Measurements from ENCODE around the gene NEK6.
A peak's percentile ranks its signal among the peaks of the same experiment; 100 is the strongest.

NEK6 gene

GRCh38 chr9:124279531-124280175 is 21.9 kb downstream of the NEK6 start:
- DNase-seq (ENCODE audit: low spot score): no peak

GRCh38 chr9:124280176-124280691 is 22.5 kb downstream of the NEK6 start:
- DNase-seq (ENCODE audit: low spot score): peak; percentile 82

GRCh38 chr9:124281931-124282371 is 24.2 kb downstream of the NEK6 start:
- no peak for DNase-seq (ENCODE audit: low spot score)

- DNase-seq (ENCODE audit: low spot score): no peak
Measured at GRCh38 chr9:124282442-124283227, 24.9 kb downstream of the NEK6 start.

- no peak for DNase-seq (ENCODE audit: low spot score)
Measured at GRCh38 chr9:124283228-124283814, 25.6 kb downstream of the NEK6 start.

GRCh38 chr9:124284237-124284831 is 26.6 kb downstream of the NEK6 start:
- DNase-seq (ENCODE audit: low spot score): no peak

GRCh38 chr9:124284940-124285441 is 27.2 kb downstream of the NEK6 start:
- DNase-seq (ENCODE audit: low spot score): no peak

GRCh38 chr9:124285490-124285889 is 27.7 kb downstream of the NEK6 start:
- DNase-seq (ENCODE audit: low spot score): no peak

- DNase-seq (ENCODE audit: low spot score): no peak
Measured at GRCh38 chr9:124285903-124286291, 28.1 kb downstream of the NEK6 start.

- no peak for DNase-seq (ENCODE audit: low spot score)
Measured at GRCh38 chr9:124286292-124286931, 28.7 kb downstream of the NEK6 start.

GRCh38 chr9:124290053-124290591 is 32.4 kb downstream of the NEK6 start:
- no peak for DNase-seq (ENCODE audit: low spot score)

GRCh38 chr9:124290743-124291554 is 33.2 kb downstream of the NEK6 start:
- no peak for DNase-seq (ENCODE audit: low spot score)

- DNase-seq (ENCODE audit: low spot score): no peak
Measured at GRCh38 chr9:124291801-124292396, 34.1 kb downstream of the NEK6 start.

GRCh38 chr9:124292696-124293593 is 35.2 kb downstream of the NEK6 start:
- DNase-seq (ENCODE audit: low spot score): no peak

- no peak for DNase-seq (ENCODE audit: low spot score)
Measured at GRCh38 chr9:124293718-124294506, 36.2 kb downstream of the NEK6 start.

- no peak for DNase-seq (ENCODE audit: low spot score)
Measured at GRCh38 chr9:124295159-124295794, 37.5 kb downstream of the NEK6 start.

- DNase-seq (ENCODE audit: low spot score): no peak
Measured at GRCh38 chr9:124296094-124296493, 38.3 kb downstream of the NEK6 start.

Data from left forelimb (tissue), 1 donor.